Spleen (tissue), 11 donors: ENCODE measurements around the gene C4orf50. TPM values are rescaled to one million over a fixed set of nuclear protein-coding genes. Genes with fewer than 3 reads are reported as not detected.

Experiments used
- DNase-seq: peaks from one replicate; pipeline ENCODE4 v3.0.0-alpha.2; 2020
- H3K27ac ChIP-seq, 8 donors: fragments of 200-600 bp; sonication (generic) in 7 of 8; 1 replicate in 4 of 8; 2 replicates in 4 of 8; pipeline versions ENCODE4 v1.5.0 to v1.8.0; 2016 to 2021; ENCODE audit warnings: inconsistent platforms in 4 of 8, mild to moderate bottlenecking in 4 of 8, moderate library complexity in 1 of 8
- H3K27me3 ChIP-seq, 7 donors: fragments of 200-600 bp; sonication (generic) in 6 of 7; replicated peaks in 1 of 7; 1 replicate in 4 of 7; 2 replicates in 3 of 7; pipeline versions ENCODE4 v1.5.0 to v1.8.0; 2016 to 2021; ENCODE audit warnings: inconsistent platforms in 3 of 7, mild to moderate bottlenecking in 1 of 7
- H3K36me3 ChIP-seq, 6 donors: fragments of 200-600 bp; sonication (generic) in 5 of 6; 1 replicate in 4 of 6; 2 replicates in 2 of 6; pipeline versions ENCODE4 v1.5.0 to v1.8.0; 2016 to 2021; ENCODE audit warnings: inconsistent platforms in 2 of 6
- H3K4me1 ChIP-seq, 6 donors: fragments of 200-600 bp; sonication (generic) in 5 of 6; 1 replicate in 3 of 6; 2 replicates in 3 of 6; pipeline versions ENCODE4 v1.5.0 to v1.8.0; 2016 to 2021; ENCODE audit warnings: inconsistent platforms in 3 of 6
- H3K4me3 ChIP-seq, 8 donors: fragments of 200-600 bp; sonication (generic) in 7 of 8; 1 replicate in 4 of 8; 2 replicates in 4 of 8; pipeline versions ENCODE4 v1.5.0 to v1.8.0; 2016 to 2021; ENCODE audit warnings: inconsistent platforms in 4 of 8, mild to moderate bottlenecking in 4 of 8, moderate library complexity in 2 of 8
- H3K9me3 ChIP-seq, 8 donors: fragments of 200-600 bp; sonication (generic) in 7 of 8; 1 replicate in 4 of 8; 2 replicates in 4 of 8; pipeline versions ENCODE4 v1.5.0 to v1.8.0; 2016 to 2021; ENCODE audit warnings: inconsistent platforms in 4 of 8
- CTCF ChIP-seq, 11 experiments: fragments of 200-600 bp in 7 of 11; fragments of 450-650 bp in 4 of 11; sonication (generic) in 4 of 11; IDR thresholded peaks in 8 of 11; conservative IDR thresholded peaks in 3 of 11; 1 replicate in 7 of 11; 2 replicates in 4 of 11; pipeline versions ENCODE4 v1.4.0 to v1.8.0; 2016 to 2021; ENCODE audit warnings: antibody characterized with exemption in 11 of 11, inconsistent platforms in 4 of 11, mild to moderate bottlenecking in 1 of 11
- POLR2A ChIP-seq, 3 donors: fragments of 450-650 bp; IDR thresholded peaks; one replicate each; pipeline ENCODE4 v1.5.1; 2017; ENCODE audit warnings: antibody characterized with exemption in 3 of 3, mild to moderate bottlenecking in 1 of 3
- POLR2AphosphoS5 ChIP-seq, 3 donors: sonication (generic); formaldehyde crosslinking; IDR thresholded peaks; one replicate each; pipeline ENCODE4 v1.5.1; 2017; ENCODE audit warnings: antibody characterized with exemption in 3 of 3
- WGBS, 5 donors: extraction: QIAGEN DNeasy Blood & Tissue Kit in 3 of 5; methylation state at CpG; one replicate each; pipeline versions ENCODE4 v1.1.5 to v1.1.7; 2013 to 2018; 5-methylcytosine and 5-hydroxymethylcytosine counted together
- intact Hi-C: fragments of 100-400 bp; cut with DNase I; formaldehyde crosslinking; loops from one replicate; pipeline ENCODE4 v1.15.0; 2023; ENCODE audit warnings: low total_unique reads
- polyA plus RNA-seq, 3 donors: library from polyadenylated mRNA; stranded (reverse); fragments of 200-250 nt; gene quantifications; one replicate each; pipeline ENCODE4 v1.2.1, GENCODE V29; 2013
- total RNA-seq, 7 donors: library from RNA; depleted of rRNA in 3 of 7; stranded (reverse); fragments of >200 nt in 3 of 7; fragmentation: NEBNext Ultra II Directional in 4 of 7; extraction: Animal tissue kit (Norgen Biotek cat#: 25700) in 4 of 7; gene quantifications; one replicate each; pipeline versions ENCODE4 v1.1.0 to v1.2.1, GENCODE V29; 2016 to 2021
- donor health status: healthy with polysubstance abuse.
- donor health status: DM: no; HTN: no; CAD: no; lungs with moderate emphysema.
- donor health status: DM: no; HTN: no; CAD: no.
- donor health status: Bipolar disorder and iron deficiency.
- donor health status: healthy.
- donor health status: DM: no; HTN: no; CAD: no.
- donor health status: DM: yes; HTN: yes; CAD: no.

The C4orf50 gene
- total and polyA plus RNA-seq, 10 donors = 0.02 to 2.5 (median 0.30) TPM

GRCh38 chr4:5988086-5988845, 30.0 kb downstream of the C4orf50 start:
- Histone ChIP-seq H3K27ac (no peak overlapping the region), H3K9me3 (peaks cover 0 to 26% (median 15%) of the 10 kb centered on the region in 8 donors), H3K27me3 (peaks cover 0 to 30% (median 0%) of the 10 kb centered on the region in 7 donors), H3K36me3 (no peaks in the 10 kb centered on the region), H3K4me3 (no peak overlapping the region), H3K4me1 (no peaks in the 10 kb centered on the region)
- 75 to 82% (median 80%) methylated on average over 14 of the region's 14 CpGs for WGBS, 5 donors
- intact Hi-C loops = loop anchor here (10.0 kb wide), 1 partner anchor 163 kb away; no protein-coding TSS in a partner anchor
- no peak for DNase-seq
- TF ChIP-seq POLR2A (IDR thresholded peaks at IDR 0.05) (no peak), POLR2AphosphoS5 (IDR thresholded peaks at IDR 0.05) (no peak)

- Histone ChIP-seq H3K27me3 (peaks cover 0 to 29% (median 3%) of the 10 kb centered on the region in 7 donors), H3K36me3 (no peaks in the 10 kb centered on the region), H3K4me3 (no peak overlapping the region), H3K27ac (no peak overlapping the region), H3K9me3 (peaks cover 0 to 28% (median 15%) of the 10 kb centered on the region in 8 donors), H3K4me1 (no peaks in the 10 kb centered on the region)
- no peak for DNase-seq
- intact Hi-C loops = loop anchor here (10.0 kb wide), 1 partner anchor 160 kb away; no protein-coding TSS in a partner anchor
- TF ChIP-seq POLR2A (IDR thresholded peaks at IDR 0.05) (no peak), CTCF (IDR thresholded peaks at IDR 0.05 in 8 of 11, conservative IDR thresholded peaks at IDR 0.05 in 3 of 11) (no peak), POLR2AphosphoS5 (IDR thresholded peaks at IDR 0.05) (no peak)
Observed at GRCh38 chr4:5984843-5985242, 33.4 kb downstream of the C4orf50 start.

GRCh38 chr4:5982156-5982973, 35.9 kb downstream of the C4orf50 start:
- Histone ChIP-seq H3K9me3 (peaks cover 0 to 28% (median 15%) of the 10 kb centered on the region in 8 donors), H3K27ac (no peak overlapping the region), H3K36me3 (no peaks in the 10 kb centered on the region), H3K4me1 (no peaks in the 10 kb centered on the region), H3K27me3 (peaks cover 0 to 35% (median 8%) of the 10 kb centered on the region in 7 donors), H3K4me3 (no peak overlapping the region)
- intact Hi-C loops = loop anchor here (10.0 kb wide), 1 partner anchor 158 kb away; no protein-coding TSS in a partner anchor
- 80 to 84% (median 83%) methylated on average over 9 of the region's 9 CpGs for WGBS, 5 donors
- TF ChIP-seq POLR2AphosphoS5 (IDR thresholded peaks at IDR 0.05) (no peak), CTCF (IDR thresholded peaks at IDR 0.05 in 8 of 11, conservative IDR thresholded peaks at IDR 0.05 in 3 of 11) (no peak), POLR2A (IDR thresholded peaks at IDR 0.05) (no peak)
- no peak for DNase-seq

- no peak for DNase-seq
- Histone ChIP-seq H3K27me3 (peaks cover 0 to 50% (median 8%) of the 10 kb centered on the region in 7 donors), H3K27ac (no peak overlapping the region), H3K9me3 (peaks cover 0 to 25% (median 15%) of the 10 kb centered on the region in 8 donors), H3K36me3 (no peaks in the 10 kb centered on the region), H3K4me3 (no peak overlapping the region), H3K4me1 (no peaks in the 10 kb centered on the region)
- TF ChIP-seq POLR2AphosphoS5 (IDR thresholded peaks at IDR 0.05) (no peak), POLR2A (IDR thresholded peaks at IDR 0.05) (no peak), CTCF (IDR thresholded peaks at IDR 0.05 in 8 of 11, conservative IDR thresholded peaks at IDR 0.05 in 3 of 11) (no peak)
- WGBS, 5 donors = 41 to 58% (median 50%) methylated on average over 3 of the region's 3 CpGs
- intact Hi-C loops = loop anchor here (10.0 kb wide), 1 partner anchor 156 kb away; no protein-coding TSS in a partner anchor
Observed at GRCh38 chr4:5980436-5981155, 37.6 kb downstream of the C4orf50 start.
